GM12878 (cell line): ENCODE measurements around the gene AKNA. TPM values are rescaled to one million over a fixed set of nuclear protein-coding genes. Genes with fewer than 3 reads are reported as not detected.

Experiments used
- ATAC-seq: fragments of 200-7000 bp; cut with Tn5 transposase; 3 replicates; pipeline ENCODE4 v1.9.1; 2020; ENCODE audit warnings: mild to moderate bottlenecking, moderate library complexity
- BruUV-seq: library from RNA; stranded (reverse); fragments of 400-500 nt; replicated peaks from 2 replicates; lab custom pipeline; 2021; lab: Mats Ljungman, UMichigan
- CTCF ChIA-PET: fragments of 300-600 bp; sonication (Branson Sonifier 250); formaldehyde crosslinking; extraction: SDS; loops from one replicate; lab custom pipeline; 2021; ENCODE audit warnings: inconsistent platforms; lab: Yijun Ruan, JAX
- POLR2A ChIA-PET: fragments of 350-600 bp; formaldehyde crosslinking; extraction: SDS; loops from one replicate; lab custom pipeline; 2021; ENCODE audit warnings: inconsistent platforms; lab: Charles Lee
- RAD21 ChIA-PET: fragments of 300-600 bp; sonication (Branson Sonifier 250); formaldehyde crosslinking; loops from one replicate; lab custom pipeline; 2023; ENCODE audit warnings: antibody characterized with exemption; ENCODE audit not compliant: unreplicated experiment; lab: Charles Lee
- SMC1A ChIA-PET: fragments of 300-600 bp; sonication (Branson Sonifier 250); formaldehyde crosslinking; loops from one replicate; lab custom pipeline; 2023; ENCODE audit not compliant: unreplicated experiment, uncharacterized antibody; lab: Charles Lee
- DNase-seq: peaks from one replicate; pipeline ENCODE4 v3.0.0-alpha.2; 2011; ENCODE audit warnings: low read depth, low spot score
- FAIRE-seq: peaks from 3 replicates; lab custom pipeline; 2011; peaks lifted over from hg19 to GRCh38; lab: Jason Lieb, UNC
- H2AFZ ChIP-seq: 2 replicates; pipeline ENCODE4 v1.6.0; 2011; ENCODE audit warnings: low read depth, low read length, control low read depth; ENCODE audit not compliant: control insufficient read depth
- H3K27ac ChIP-seq: 2 replicates; pipeline ENCODE4 v1.5.1; 2011; ENCODE audit warnings: control low read depth; ENCODE audit not compliant: control insufficient read depth, insufficient read depth
- H3K27me3 ChIP-seq, 2 experiments: replicated peaks in 1 of 2; 2 replicates each; pipeline versions ENCODE4 v1.6.0 to v1.6.1; 2011; ENCODE audit warnings: low read length in 1 of 2; ENCODE audit not compliant: control insufficient read depth in 2 of 2, insufficient read depth in 2 of 2
- H3K36me3 ChIP-seq, 2 experiments: 2 replicates each; pipeline ENCODE4 v1.5.1; 2011; ENCODE audit warnings: low read length in 1 of 2; ENCODE audit not compliant: control insufficient read depth in 2 of 2, insufficient read depth in 2 of 2
- H3K4me1 ChIP-seq: 2 replicates; pipeline ENCODE4 v1.6.1; 2011; ENCODE audit warnings: mild to moderate bottlenecking, low read length, moderate library complexity, mixed read lengths; ENCODE audit not compliant: control insufficient read depth, insufficient read depth
- H3K4me2 ChIP-seq: 2 replicates; pipeline ENCODE4 v1.6.0; 2011; ENCODE audit warnings: control low read depth; ENCODE audit not compliant: control insufficient read depth, insufficient read depth
- H3K4me3 ChIP-seq: fragments of 200-600 bp; sonication (generic); 2 replicates; pipeline ENCODE4 v1.5.1; 2016
- H3K79me2 ChIP-seq: 2 replicates; pipeline ENCODE4 v1.6.0; 2011; ENCODE audit warnings: low read length; ENCODE audit not compliant: control insufficient read depth, insufficient read depth
- H3K9ac ChIP-seq: 2 replicates; pipeline ENCODE4 v1.8.0; 2011; ENCODE audit warnings: low read length, control low read depth, mixed read lengths; ENCODE audit not compliant: control insufficient read depth, insufficient read depth
- H3K9me3 ChIP-seq: replicated peaks from 3 replicates; pipeline ENCODE4 v1.5.1; 2011; ENCODE audit warnings: mild to moderate bottlenecking, low read length; ENCODE audit not compliant: control insufficient read depth, insufficient read depth
- H4K20me1 ChIP-seq: 2 replicates; pipeline ENCODE4 v1.6.0; 2011; ENCODE audit not compliant: control insufficient read depth, insufficient read depth
- DPF2 ChIP-seq: fragments of 450-650 bp; IDR thresholded peaks from 2 replicates; pipeline ENCODE4 v1.6.1; 2017; ENCODE audit warnings: mild to moderate bottlenecking
- E2F4 ChIP-seq: IDR thresholded peaks from 2 replicates; pipeline ENCODE4 v1.6.1; 2012; ENCODE audit warnings: low read depth, low read length, improper control_type of control experiment
- E2F8 ChIP-seq: fragments of 450-650 bp; IDR thresholded peaks from 2 replicates; pipeline ENCODE4 v1.6.1; 2018; ENCODE audit warnings: mild to moderate bottlenecking, low read depth, moderate library complexity; ENCODE audit not compliant: partially characterized antibody
- KDM1A ChIP-seq: fragments of 200-600 bp; sonication (generic); IDR thresholded peaks from 2 replicates; pipeline ENCODE4 v1.6.1; 2016; ENCODE audit warnings: borderline replicate concordance
- MTA2 ChIP-seq: fragments of 450-650 bp; IDR thresholded peaks from 2 replicates; pipeline ENCODE4 v1.6.1; 2016; ENCODE audit warnings: low read depth, mild to moderate bottlenecking, moderate library complexity
- NFYA ChIP-seq: IDR thresholded peaks from 2 replicates; pipeline ENCODE4 v1.6.1; 2011; ENCODE audit warnings: low read depth, mild to moderate bottlenecking, low read length, improper control_type of control experiment, borderline replicate concordance
- PBX3 ChIP-seq: IDR thresholded peaks from 2 replicates; pipeline ENCODE4 v1.6.1; 2011; ENCODE audit warnings: mild to moderate bottlenecking, low read depth, low read length, moderate library complexity; ENCODE audit not compliant: insufficient replicate concordance
- SIN3A ChIP-seq: IDR thresholded peaks from 2 replicates; pipeline ENCODE4 v1.6.1; 2012; ENCODE audit warnings: low read depth, low read length, improper control_type of control experiment
- USF2 ChIP-seq: IDR thresholded peaks from 2 replicates; pipeline ENCODE4 v1.6.1; 2011; ENCODE audit warnings: low read depth, low read length, improper control_type of control experiment, borderline replicate concordance
- ZNF384 ChIP-seq: IDR thresholded peaks from 2 replicates; pipeline ENCODE4 v1.6.1; 2012; ENCODE audit warnings: low read depth, mild to moderate bottlenecking, low read length, improper control_type of control experiment, borderline replicate concordance
- WGBS: methylation state at CpG from one replicate; pipeline ENCODE4 v1.1.6; 2016; ENCODE audit warnings: low lambda C conversion rate; ENCODE audit not compliant: insufficient replicate concordance, insufficient coverage; ENCODE audit errors: missing lambda C conversion rate; 5-methylcytosine and 5-hydroxymethylcytosine counted together
- in situ Hi-C: fragments of 300-500 bp; cut with MboI; formaldehyde crosslinking; loops from 9 replicates; pipeline ENCODE4 v1.14.3; 2018; ENCODE audit warnings: mixed read lengths
- intact Hi-C: fragments of 100-400 bp; cut with micrococcal nuclease; formaldehyde crosslinking; loops from one replicate; pipeline ENCODE4 v1.14.2; 2022; ENCODE audit not compliant: unreplicated experiment
- polyA plus RNA-seq, 11 experiments: library from polyadenylated mRNA; depleted of rRNA in 4 of 11; unstranded in 6 of 11; stranded (reverse) in 5 of 11; fragments of >200 nt; fragmentation: Nextera tagmentation in 4 of 11; fragmentation: Illumina TruSeq in 1 of 11; extraction: Ambion mirVana in 4 of 11; extraction: Trizol in 1 of 11; gene quantifications; 1 replicate in 1 of 11; 2 replicates in 10 of 11; pipeline versions ENCODE4 v1.2.1 to v1.2.3, GENCODE V29; 2011 to 2016; ENCODE audit warnings: inconsistent platforms in 2 of 11, missing spikeins in 2 of 11, low read depth in 1 of 11
- total RNA-seq, 4 experiments: library from RNA; depleted of rRNA in 3 of 4; stranded (reverse); fragments of >200 nt in 3 of 4; fragmentation: Illumina TruSeq in 1 of 4; extraction: Trizol in 1 of 4; gene quantifications; 2 replicates each; pipeline versions ENCODE4 v1.2.1 to v1.2.3, GENCODE V29; 2013 to 2021

Gene AKNA
- total and polyA plus RNA-seq, 10 of the 15 experiments (the other 5 are each of a cell fraction or from before 2014, with no cell fraction given), result 1.6 to 132 (median 35.3) TPM

GRCh38 chr9:114378016-114378415 is 9.8 kb downstream of the AKNA start (continued):
- TF ChIP-seq SIN3A (no peak), DPF2 (no peak), MTA2 (no peak), KDM1A (no peak), E2F4 (no peak), PBX3 (no peak), ZNF384 (no peak)

GRCh38 chr9:114376586-114377445 is 11.0 kb downstream of the AKNA start:
- Histone ChIP-seq H3K36me3 (peaks cover 43 to 49% of the 10 kb centered on the region in 2 experiments), H3K79me2 (peaks cover 62% of the 10 kb centered on the region), H3K9me3 (no peaks in the 10 kb centered on the region), H3K4me1 (peaks cover 30% of the 10 kb centered on the region), H3K4me3 (no peak overlapping the region), H3K27ac (peak overlapping the region; percentile 15; the same call in 1 of the 2 replicates), H3K27me3 (no peaks in the 10 kb centered on the region), H3K4me2 (no peak overlapping the region), H3K9ac (no peak overlapping the region), H4K20me1 (peaks cover 6% of the 10 kb centered on the region), H2AFZ (no peak overlapping the region)
- CTCF ChIA-PET, result interaction anchor here (1.2 to 1.8 kb wide), 3 partner anchors 17 to 38 kb away, joined by 3 to 5 read pairs (median 4); no protein-coding TSS in a partner anchor
- TF ChIP-seq E2F8 (no peak), NFYA (no peak), USF2 (no peak)
- ATAC-seq (no peak), DNase-seq (no peak), FAIRE-seq (no peak)
- RAD21 ChIA-PET, result no interaction called here
- BruUV-seq, result TSS peak; percentile 41
- WGBS, result 89% methylated on average over 19 of the region's 19 CpGs
- in situ Hi-C loops, result no loop called here
- POLR2A ChIA-PET, result interaction anchor here (0.6 kb wide), 1 partner anchor 18 kb away, joined by 4 read pairs; no protein-coding TSS in a partner anchor
- intact Hi-C loops, result no loop called here
- SMC1A ChIA-PET, result interaction anchor here (1.4 kb wide), 1 partner anchor 12 kb away, joined by 5 read pairs; no protein-coding TSS in a partner anchor
